LoVo (cell line): Measurements from ENCODE around the gene SEC62.
"Not testable (repeated sequence)": the region's sequence is repeated elsewhere in the genome, so short reads cannot be mapped to it uniquely, and the experiment has no call there.

Experiments
- DNase-seq: peaks from one replicate; pipeline ENCODE4 v3.0.0-alpha.2; 2016; ENCODE audit warnings: low spot score

The SEC62 gene

GRCh38 chr3:170016057-170016456, 49.5 kb downstream of the SEC62 start:
- no peak for DNase-seq

DNA sequence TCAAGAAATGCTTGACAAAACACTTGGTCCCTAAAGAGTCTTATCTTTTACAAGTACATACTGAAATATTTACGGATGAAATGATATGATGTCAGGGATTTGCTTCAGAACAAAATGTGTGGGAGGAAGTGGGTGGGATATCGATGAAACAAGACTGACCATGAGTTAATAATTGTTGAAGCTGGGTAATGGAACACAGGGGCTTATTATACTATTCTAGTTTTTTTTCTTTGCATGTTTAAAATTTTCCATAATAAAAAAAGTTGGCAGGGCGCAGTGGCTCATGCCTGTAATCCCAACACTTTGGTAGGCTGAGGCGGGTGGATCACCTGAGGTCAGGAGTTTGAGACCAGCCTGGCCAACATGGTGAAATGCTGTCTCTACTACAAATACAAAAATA, 52.7 kb downstream of the SEC62 start:
- DNase-seq = not testable (repeated sequence)

- no peak for DNase-seq
Observed at GRCh38 chr3:170021083-170021482, 54.5 kb downstream of the SEC62 start.

GRCh38 chr3:170022336-170022735, 55.7 kb downstream of the SEC62 start:
- no peak for DNase-seq

DNA sequence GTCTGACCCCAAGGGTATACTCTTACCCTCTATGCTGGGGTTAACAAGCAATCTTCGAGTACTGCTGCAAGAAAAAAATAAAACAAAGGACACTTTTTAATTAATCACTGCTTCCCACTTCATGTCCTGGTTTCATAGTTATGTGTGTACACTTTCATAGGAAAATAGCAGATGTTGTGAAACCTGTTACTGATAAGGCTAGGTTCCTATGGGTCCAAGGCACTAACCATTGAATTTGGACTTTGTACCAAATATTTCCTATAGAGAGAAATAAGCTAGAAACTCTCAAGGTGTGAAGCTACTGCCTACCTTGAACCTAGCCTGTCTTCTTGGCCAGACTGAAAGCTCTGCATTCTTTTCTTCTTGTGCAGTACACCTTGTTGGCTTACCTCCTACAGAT, 56.6 kb downstream of the SEC62 start:
- no peak for DNase-seq

DNA sequence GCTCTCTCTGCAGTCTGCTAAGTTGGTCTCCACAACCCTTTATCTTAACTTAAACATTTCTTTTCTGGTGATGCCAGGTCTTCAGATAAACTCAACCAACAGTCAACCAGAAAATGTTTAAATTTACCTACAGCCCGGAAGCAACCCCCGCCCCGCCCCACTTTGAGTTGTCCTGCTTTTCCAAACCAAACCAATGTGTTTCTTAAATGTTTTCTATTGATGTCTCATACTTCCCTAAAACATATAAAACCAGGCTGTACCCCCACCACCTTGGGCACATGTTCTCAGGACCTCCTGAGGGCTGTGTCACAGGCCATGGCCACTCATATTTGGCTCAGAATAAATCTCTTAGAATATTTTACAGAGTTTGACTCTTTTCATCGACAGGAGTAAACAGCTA, 58.0 kb downstream of the SEC62 start:
- no peak for DNase-seq

DNA sequence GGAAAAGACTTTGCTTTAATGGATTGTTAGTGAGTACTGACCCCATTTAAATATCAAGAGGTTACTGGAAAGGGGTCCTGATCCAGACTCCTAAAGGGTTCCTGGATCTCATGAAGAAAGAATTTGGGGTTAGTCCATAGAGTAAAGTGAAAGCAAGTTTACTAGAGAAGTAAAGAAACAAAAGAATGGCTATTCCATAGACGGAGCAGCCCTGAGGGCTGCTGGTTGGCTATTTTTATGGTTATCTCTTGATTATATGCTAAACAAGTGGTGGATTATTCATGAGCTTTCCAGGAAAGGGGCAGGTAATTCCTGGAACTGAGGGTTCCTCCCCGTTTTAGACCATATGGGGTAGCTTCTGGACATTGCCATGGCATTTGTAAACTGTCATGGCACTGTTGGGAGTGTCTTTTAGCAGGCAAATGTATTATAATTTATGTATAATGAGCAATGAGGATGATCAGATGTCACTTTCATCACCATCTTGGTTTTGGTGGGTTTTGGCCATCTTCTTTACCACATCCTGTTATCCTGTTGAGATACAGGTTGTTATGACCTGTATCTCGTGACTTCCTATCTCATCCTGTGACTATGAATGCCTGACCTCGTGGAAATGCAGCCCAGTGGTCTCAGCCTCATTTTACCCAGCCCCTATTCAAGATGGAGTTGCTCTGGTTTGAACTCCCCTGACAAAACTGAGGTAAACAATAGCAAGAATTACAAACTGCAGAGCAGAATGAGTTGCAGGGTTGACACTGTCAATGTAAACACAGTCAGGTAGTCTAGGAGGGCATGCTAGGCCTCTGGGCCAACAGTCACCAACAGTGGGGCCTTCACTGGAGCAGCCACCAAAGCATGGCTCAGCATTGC, 60.9 kb downstream of the SEC62 start:
- no peak for DNase-seq

GRCh38 chr3:170033489-170033888, 66.9 kb downstream of the SEC62 start:
- no peak for DNase-seq

DNA sequence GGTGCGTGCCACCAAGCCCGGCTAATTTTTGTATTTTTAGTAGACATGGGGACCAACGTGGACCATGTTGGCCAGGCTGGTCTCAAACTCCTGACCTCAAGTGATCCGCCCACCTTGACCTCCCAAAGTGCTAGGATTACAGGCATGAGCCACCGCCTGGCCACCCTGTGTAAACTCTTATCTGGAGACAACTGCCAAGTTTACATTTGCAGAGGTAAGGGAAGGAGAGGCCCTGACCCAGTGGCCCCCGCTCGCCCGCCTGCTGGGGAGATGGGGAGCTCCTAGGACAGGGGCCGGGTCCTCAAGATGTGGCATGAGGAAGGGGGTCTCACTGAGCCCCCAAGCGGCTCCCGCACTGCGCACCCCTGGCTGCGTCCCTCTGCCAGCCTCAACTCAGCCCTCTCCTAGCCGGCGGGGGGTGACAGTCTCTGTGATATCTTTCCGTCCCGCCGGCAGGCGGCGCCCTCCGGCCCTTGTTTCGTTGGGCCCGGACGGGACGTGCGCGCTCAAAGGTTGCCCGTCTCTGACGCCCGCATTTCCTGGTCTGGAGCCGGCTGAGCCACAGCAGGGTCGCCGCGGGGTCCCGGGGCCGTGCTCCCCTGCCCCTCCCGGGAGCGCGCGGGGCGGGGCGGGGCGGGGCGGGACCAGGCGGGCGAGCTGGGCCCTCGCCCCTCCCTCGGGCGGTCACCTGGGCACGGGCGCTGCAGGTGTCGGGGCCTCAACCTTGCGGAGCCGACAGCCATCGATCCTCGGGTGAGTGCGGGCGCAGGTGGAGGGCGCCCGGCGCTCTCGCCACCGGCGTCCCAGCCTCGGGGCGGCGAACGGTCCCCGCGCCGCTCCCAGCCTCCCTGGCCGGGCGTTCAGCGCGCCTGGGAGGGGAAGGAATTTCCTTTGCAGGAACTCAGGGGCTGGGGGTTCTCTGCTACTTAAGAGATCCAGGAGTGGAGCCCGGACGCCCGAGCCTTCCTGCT, 71.1 kb downstream of the SEC62 start, which contains the start of gene GPR160:
GPR160 (plus strand) TSS at position 533 of the 971 bp plus-strand sequence. CDS start 45,978 bp downstream, outside the sequence.
- DNase-seq = peak; percentile 87

GRCh38 chr3:170038434-170039110, 72.0 kb downstream of the SEC62 start:
- DNase-seq = peak; percentile 10

DNA sequence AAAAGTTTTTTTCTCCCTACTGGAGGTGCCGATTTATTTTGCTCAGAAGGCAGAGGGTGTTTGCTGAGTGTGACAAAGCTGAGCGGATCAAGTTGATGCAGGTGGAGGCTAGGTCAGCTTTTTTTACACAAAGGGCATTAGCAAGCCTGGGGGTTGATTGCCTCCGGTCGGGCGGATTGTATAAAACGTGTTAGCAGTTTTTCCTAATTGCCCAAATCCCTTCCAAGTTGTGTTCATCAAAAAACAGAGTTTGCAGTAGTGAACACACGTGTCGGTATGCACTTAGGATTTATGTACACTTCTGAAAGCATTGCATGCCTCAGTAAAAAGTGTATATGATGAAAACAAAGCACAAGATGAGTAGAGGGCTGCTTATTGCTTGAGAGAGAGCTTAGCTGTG, 73.8 kb downstream of the SEC62 start:
- no peak for DNase-seq

DNA sequence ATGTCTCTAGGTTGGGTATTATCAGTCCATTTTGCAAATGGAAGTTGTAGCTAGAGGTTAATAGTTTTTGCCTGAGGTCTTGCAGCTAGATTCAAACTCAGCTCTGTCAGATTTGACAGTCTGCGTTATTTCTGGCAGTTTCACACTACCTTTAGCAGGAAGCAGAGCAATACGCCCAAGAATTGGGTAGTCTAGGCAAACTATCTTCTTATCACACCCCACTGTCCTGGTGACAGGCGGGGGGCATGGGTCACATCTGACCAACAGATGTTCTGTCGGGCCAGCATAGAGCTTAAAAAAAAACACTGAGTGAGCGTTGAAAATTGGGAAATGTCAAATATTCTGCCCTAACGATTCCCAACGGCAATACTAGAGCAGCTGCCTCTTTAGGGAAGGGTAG, 76.9 kb downstream of the SEC62 start:
- no peak for DNase-seq

GRCh38 chr3:170044271-170044670, 77.7 kb downstream of the SEC62 start:
- no peak for DNase-seq

DNA sequence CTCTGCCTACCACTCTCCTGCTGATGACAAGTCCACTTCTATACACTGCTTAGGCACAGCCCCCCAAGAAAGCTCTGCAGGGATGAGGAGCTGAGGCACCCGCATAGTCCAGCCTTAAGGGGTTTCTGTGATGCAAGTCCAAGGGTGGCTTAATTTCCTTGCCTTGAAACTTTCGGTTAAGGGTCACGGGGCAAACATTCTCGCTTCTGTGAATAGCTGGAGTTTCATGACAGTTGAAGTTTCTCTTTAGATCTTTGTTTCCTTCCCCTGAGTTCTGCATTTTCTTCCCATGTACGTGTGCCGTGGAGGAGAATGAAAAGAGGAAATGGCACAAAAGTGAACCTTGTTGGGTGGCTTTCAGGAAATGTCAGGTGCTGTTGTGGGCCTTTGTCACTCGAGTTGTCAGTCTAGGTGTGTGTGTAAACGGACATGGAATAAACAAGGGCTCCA, 78.2 kb downstream of the SEC62 start:
- DNase-seq = no peak

- DNase-seq = no peak
Observed at GRCh38 chr3:170046269-170047132, 79.9 kb downstream of the SEC62 start.

DNA sequence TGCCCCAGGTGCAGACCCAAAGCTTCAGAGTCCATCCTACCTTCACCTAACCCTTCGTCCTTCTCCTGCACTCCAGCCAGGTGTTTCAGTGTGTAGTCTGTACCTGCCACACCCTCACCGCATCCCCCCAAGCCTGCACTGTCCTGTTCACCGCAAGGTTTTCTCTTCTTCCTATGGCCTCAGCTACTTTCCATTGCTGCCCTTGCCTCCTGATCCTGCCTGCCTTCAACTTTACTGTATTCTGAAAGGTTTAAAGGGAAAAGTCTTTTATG, 80.5 kb downstream of the SEC62 start:
- no peak for DNase-seq
